GM06990 (cell line): ENCODE data around the gene C19orf12.

Source experiments
- DNase-seq: peaks from one replicate; pipeline ENCODE4 v3.0.0-alpha.2; 2011; ENCODE audit not compliant: insufficient read length; ENCODE audit errors: extremely low read depth
- H3K27me3 ChIP-seq: replicated peaks from 2 replicates; pipeline ENCODE4 v1.6.0; 2011; ENCODE audit warnings: low read length; ENCODE audit not compliant: control insufficient read depth, insufficient read depth
- H3K36me3 ChIP-seq: 2 replicates; pipeline ENCODE4 v1.5.1; 2011; ENCODE audit warnings: low read length; ENCODE audit not compliant: control insufficient read depth, insufficient read depth
- H3K4me3 ChIP-seq: replicated peaks from 2 replicates; pipeline ENCODE4 v1.5.1; 2011; ENCODE audit warnings: low read depth, mild to moderate bottlenecking, control low read depth, low read length
- CTCF ChIP-seq: IDR thresholded peaks from 2 replicates; pipeline ENCODE4 v1.5.1; 2011; ENCODE audit warnings: low read length, control low read depth, mild to moderate bottlenecking, inconsistent platforms; ENCODE audit not compliant: insufficient read depth, poor library complexity, severe bottlenecking

C19orf12 gene

DNA sequence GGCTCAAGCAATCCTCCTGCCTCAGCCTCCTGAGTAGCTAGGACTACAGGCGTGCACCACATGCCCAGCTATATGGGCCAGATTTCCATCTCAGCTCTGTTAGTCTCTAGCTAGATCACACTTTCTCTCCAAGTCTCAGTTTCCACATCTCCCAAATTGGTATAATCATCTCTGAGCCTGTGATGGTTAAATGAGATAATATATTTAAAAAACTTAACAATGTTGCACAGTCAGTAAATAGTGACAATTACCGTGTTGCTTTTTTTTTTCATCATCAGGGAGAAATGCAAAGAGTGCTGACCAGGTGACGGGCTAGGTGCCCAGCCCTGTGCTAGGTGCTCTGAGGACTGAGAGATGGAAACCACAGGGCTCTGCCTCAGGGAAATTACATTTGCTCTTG lies 36.9 kb upstream of the C19orf12 start:
- no peak overlapping the region for H3K4me3 ChIP-seq
- no peaks in the 10 kb centered on the region for H3K36me3 ChIP-seq
- no peaks in the 10 kb centered on the region for H3K27me3 ChIP-seq
- TF ChIP-seq CTCF, result no peak
- DNase-seq, result no peak

- no peak for DNase-seq
- H3K36me3 ChIP-seq, result no peaks in the 10 kb centered on the region
- no peak overlapping the region for H3K4me3 ChIP-seq
- TF ChIP-seq CTCF, result no peak
- H3K27me3 ChIP-seq, result no peaks in the 10 kb centered on the region
These were observed 34.9 kb upstream of the C19orf12 start for GRCh38 chr19:29750001-29750400.

- DNase-seq, result no peak
- no peak for TF ChIP-seq CTCF
- Histone ChIP-seq H3K4me3 (no peak overlapping the region), H3K36me3 (no peaks in the 10 kb centered on the region), H3K27me3 (no peaks in the 10 kb centered on the region)
These were observed 34.2 kb upstream of the C19orf12 start for GRCh38 chr19:29748996-29749849.

GRCh38 chr19:29745253-29745652 lies 30.2 kb upstream of the C19orf12 start:
- Histone ChIP-seq H3K4me3 (no peak overlapping the region), H3K36me3 (no peaks in the 10 kb centered on the region), H3K27me3 (no peaks in the 10 kb centered on the region; the same call in 1 of the 2 replicates)
- TF ChIP-seq CTCF, result peak; percentile 41
- no peak for DNase-seq

- no peak for TF ChIP-seq CTCF
- Histone ChIP-seq H3K4me3 (no peak overlapping the region), H3K27me3 (no peaks in the 10 kb centered on the region; the same call in 1 of the 2 replicates), H3K36me3 (no peaks in the 10 kb centered on the region)
- no peak for DNase-seq
These were observed 28.6 kb upstream of the C19orf12 start for GRCh38 chr19:29743681-29744080.
